Measurements from ENCODE around the gene ASIC2. TPM values are rescaled to one million over a fixed set of nuclear protein-coding genes. Genes with fewer than 3 reads are reported as not detected.

The ASIC2 gene
- total RNA-seq, 1 experiment from 2014 or later, result not detected

- Histone ChIP-seq H3K36me3 (ENCODE audit: control insufficient read depth in 1 of 2, insufficient read depth in 2 of 2, low read length in 2 of 2) (no peaks in the 10 kb centered on the region), H3K4me2 (ENCODE audit: low read length) (no peak overlapping the region), H4K20me1 (ENCODE audit: insufficient read depth) (no peaks in the 10 kb centered on the region), H3K9me3 (ENCODE audit: control insufficient read depth in 1 of 2, insufficient read depth in 1 of 2, low read depth in 1 of 2, low read length in 2 of 2) (no peaks in the 10 kb centered on the region), H3K79me2 (ENCODE audit: insufficient read depth, low read length) (no peaks in the 10 kb centered on the region), H3K27ac (ENCODE audit: low read depth, low read length) (no peak overlapping the region), H3K27me3 (ENCODE audit: insufficient read depth, low read length) (0 out of 2 replicates have a peak, but pooled peaks cover 3% of the 10 kb centered on the region), H3K9ac (ENCODE audit: low read length) (no peak overlapping the region), H2AFZ (ENCODE audit: low read depth, low read length, poor library complexity, severe bottlenecking) (no peak overlapping the region), H3K4me1 (ENCODE audit: control insufficient read depth in 1 of 2, insufficient read depth in 2 of 2, low read length in 2 of 2) (no peaks in the 10 kb centered on the region), H3K4me3 (replicated peaks in 1 of 2; ENCODE audit: low read depth in 1 of 2, low read length in 2 of 2) (no peak overlapping the region), H3K9me2 (ENCODE audit: insufficient read depth) (no peaks in the 10 kb centered on the region)
- POLR2A ChIA-PET, result no interaction called here
- RAD21 ChIA-PET (ENCODE audit: low non-redundant PET in 1 of 2, low total read pairs in 2 of 2, uncharacterized antibody in 2 of 2, unreplicated experiment in 2 of 2), result no interaction called here
- DNase-seq (ENCODE audit: low read depth, low spot score) (no peak), ATAC-seq (no peak)
- TF ChIP-seq FOSL1 (IDR thresholded peaks at IDR 0.05; ENCODE audit: low read depth), result no peak
- TF ChIP-seq TCF7L2 (IDR thresholded peaks at IDR 0.05; ENCODE audit: borderline replicate concordance, extremely low read depth, insufficient read depth, insufficient read length), result no peak
- TF ChIP-seq REST (IDR thresholded peaks at IDR 0.05; ENCODE audit: low read depth), result no peak
- TF ChIP-seq MAX (IDR thresholded peaks at IDR 0.05), result no peak
- no peak for TF ChIP-seq ZFX (IDR thresholded peaks at IDR 0.05)
- no peak for TF ChIP-seq YY1 (IDR thresholded peaks at IDR 0.05; ENCODE audit: extremely low read depth, insufficient replicate concordance, low read depth, low read length)
- TF ChIP-seq EZH2 (IDR thresholded peaks at IDR 0.05), result no peak
- BruUV-seq (replicated peaks), result no TSS peak
- CTCF ChIA-PET, result no interaction called here
- intact Hi-C loops (cut with micrococcal nuclease), result no loop called here
Measured at GRCh38 chr17:33266116-33266515, 27.0 kb downstream of the ASIC2 start.
